ENCODE results near the gene RAP1GAP.

GRCh38 chr1:21589618-21590017, 79.5 kb downstream of the RAP1GAP start:
- TF ChIP-seq CTCF (IDR thresholded peaks at IDR 0.05) (no peak), POLR2A (IDR thresholded peaks at IDR 0.05) (no peak)
